Measurements from ENCODE around the gene TTLL9.

DNA sequence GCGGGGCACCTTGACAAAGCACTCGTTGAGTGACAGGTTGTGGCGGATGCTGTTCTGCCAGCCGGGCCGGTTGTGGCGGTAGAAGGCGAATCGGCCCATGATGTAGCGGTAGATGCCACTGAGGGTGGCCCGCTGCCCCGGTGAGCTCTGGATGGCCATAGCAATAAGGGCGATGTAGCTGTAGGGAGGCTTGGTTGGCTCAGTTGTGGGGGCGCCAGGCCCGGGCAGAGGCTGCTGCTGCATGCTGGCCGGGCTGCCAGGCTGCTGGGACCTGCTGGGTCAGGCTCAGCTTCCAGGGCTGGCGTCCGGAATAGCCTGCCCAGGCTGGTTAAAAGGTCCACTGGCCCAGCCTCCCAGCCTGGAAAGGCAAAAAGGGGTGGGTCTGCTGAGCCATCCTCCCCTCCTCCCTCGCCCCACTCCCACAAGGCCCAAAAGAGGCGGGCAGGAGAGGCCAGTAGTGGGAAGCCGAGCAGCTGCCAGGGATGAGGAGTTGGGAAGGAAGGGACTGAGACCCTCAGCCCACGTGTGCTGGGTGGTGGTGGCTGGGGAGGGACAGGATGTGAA lies 25.1 kb upstream of the TTLL9 start, which contains the start of gene FOXS1:
- TF ChIP-seq, protein P1, sequence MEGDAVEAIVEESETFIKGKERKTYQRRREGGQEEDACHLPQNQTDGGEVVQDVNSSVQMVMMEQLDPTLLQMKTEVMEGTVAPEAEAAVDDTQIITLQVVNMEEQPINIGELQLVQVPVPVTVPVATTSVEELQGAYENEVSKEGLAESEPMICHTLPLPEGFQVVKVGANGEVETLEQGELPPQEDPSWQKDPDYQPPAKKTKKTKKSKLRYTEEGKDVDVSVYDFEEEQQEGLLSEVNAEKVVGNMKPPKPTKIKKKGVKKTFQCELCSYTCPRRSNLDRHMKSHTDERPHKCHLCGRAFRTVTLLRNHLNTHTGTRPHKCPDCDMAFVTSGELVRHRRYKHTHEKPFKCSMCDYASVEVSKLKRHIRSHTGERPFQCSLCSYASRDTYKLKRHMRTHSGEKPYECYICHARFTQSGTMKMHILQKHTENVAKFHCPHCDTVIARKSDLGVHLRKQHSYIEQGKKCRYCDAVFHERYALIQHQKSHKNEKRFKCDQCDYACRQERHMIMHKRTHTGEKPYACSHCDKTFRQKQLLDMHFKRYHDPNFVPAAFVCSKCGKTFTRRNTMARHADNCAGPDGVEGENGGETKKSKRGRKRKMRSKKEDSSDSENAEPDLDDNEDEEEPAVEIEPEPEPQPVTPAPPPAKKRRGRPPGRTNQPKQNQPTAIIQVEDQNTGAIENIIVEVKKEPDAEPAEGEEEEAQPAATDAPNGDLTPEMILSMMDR (conservative IDR thresholded peaks at IDR 0.05; ENCODE audit: low read depth, low read length) = no peak
- TF ChIP-seq EZH2 (IDR thresholded peaks at IDR 0.05; ENCODE audit: borderline replicate concordance, low read depth, low read length, poor library complexity, severe bottlenecking) = no peak
